ENCODE results near the gene IFIT1B.
"Not testable (repeated sequence)": the region's sequence is repeated elsewhere in the genome, so short reads cannot be mapped to it uniquely, and the experiment has no call there.

Gene IFIT1B

DNA sequence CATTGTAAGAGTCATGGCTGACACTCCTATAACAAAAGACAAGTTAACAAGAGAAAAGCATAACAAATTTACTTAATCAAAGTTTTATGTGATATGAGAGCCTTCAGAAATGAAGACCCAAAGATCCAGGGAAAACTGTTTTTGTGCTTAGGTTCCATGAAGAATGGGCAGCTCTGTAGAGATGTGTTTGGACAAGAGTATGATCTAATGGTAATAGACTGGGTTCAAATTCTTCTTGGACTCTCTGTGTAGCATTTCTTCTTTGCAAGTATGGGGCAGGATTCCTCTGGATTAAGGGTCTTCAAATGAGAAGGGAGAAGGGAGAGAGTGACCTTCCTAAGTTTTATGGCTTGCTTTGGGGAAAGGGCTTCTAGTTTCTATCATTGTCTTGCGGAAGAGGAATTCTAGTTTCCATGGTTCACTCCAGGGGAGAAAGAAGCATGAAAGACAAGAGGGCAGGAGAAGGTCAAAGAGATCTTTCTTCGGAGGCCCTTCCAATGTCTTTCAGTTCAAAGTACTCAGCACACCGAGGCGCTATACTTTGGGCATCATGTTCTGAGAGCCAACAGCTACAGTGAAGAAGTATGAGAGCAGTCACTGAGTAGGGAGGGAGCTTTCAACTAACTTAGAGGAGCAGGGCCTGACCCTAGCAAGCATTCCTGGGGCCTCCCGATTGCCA is 34.6 kb upstream of the IFIT1B start:
- Mint-ChIP-seq H3K4me1 (ENCODE audit: low read depth) (peaks cover 26% of the 10 kb centered on the region), H3K27ac (no peak overlapping the region), H3K9me3 (no peaks in the 10 kb centered on the region)

DNA sequence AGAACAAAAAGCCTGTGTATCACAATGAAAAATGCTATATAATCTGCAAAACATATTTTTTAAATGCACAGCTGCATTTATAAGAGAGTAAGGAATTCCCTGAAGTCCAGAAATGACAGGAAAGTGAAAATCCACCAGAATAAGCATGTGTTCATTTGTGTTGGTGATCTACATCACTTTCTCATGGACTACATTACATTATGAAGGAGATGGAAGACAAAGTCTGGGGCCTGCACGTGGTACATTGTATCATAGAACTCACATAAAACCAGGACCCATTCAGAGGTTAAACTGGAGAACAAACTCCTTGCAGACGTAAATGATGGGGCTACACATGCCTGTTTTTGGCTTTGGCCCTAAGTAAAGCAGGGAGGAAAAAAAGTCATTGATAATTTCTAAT is 33.7 kb upstream of the IFIT1B start:
- Mint-ChIP-seq H3K4me3 (no peak overlapping the region), H3K4me1 (ENCODE audit: low read depth) (peaks cover 33% of the 10 kb centered on the region), H3K27me3 (peaks cover 3% of the 10 kb centered on the region), H3K27ac (no peak overlapping the region), H3K9me3 (no peaks in the 10 kb centered on the region), H3K36me3 (ENCODE audit: low read depth) (no peaks in the 10 kb centered on the region)
- intact Hi-C loops (cut with micrococcal nuclease), result no loop called here

More for the DNA sequence above, 34.6 kb upstream of the IFIT1B start:
- Mint-ChIP-seq H3K36me3 (ENCODE audit: low read depth) (no peaks in the 10 kb centered on the region), H3K4me3 (no peak overlapping the region), H3K27me3 (peaks cover 3% of the 10 kb centered on the region)
- intact Hi-C loops (cut with micrococcal nuclease), result no loop called here

- H3K4me3 Mint-ChIP-seq, result no peak overlapping the region
These were observed 32.4 kb upstream of the IFIT1B start for GRCh38 chr10:89345367-89346000.

DNA sequence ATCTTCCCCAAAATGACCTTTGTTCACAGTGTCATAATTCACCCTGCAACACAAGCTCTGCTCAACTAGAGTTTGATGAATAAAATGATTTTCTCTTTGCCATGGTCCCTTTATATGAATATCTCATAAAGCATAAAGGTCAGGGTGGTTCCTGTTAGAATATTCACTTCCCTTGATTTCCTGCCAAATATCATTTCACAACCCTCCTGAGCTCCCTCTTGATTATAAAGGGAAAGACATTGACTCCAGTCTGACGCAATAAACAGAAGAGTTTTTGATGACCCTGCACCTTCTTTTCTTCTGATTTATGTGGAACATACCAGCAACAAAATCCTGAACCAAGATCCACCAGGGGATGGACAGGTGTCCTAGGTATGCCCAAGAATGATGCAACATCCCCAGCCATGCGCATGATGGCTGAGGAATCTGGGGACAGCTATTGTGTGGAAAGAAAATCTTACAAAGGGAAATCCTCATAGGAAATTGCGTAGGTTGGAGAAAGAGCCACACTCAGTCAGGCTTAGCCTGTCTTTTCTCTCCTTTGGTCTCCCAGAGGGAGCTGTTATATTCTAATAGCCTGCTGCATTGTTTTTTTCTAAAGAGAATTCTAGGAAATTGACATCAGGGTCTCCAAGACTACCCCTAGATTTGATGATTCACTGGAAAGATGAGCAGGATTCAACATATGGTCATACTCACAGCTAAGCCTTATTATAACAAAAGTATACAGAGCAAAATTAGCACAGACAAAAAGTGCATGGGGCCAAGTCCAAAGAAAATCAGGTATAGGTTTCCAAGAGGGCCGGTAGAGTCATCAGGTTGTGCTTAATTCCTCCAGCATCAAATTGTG is 31.2 kb upstream of the IFIT1B start:
- Mint-ChIP-seq H3K27ac (no peak overlapping the region), H3K36me3 (ENCODE audit: low read depth) (no peaks in the 10 kb centered on the region), H3K9me3 (no peaks in the 10 kb centered on the region), H3K4me1 (ENCODE audit: low read depth) (peaks cover 58% of the 10 kb centered on the region), H3K4me3 (no peak overlapping the region), H3K27me3 (peaks cover 3% of the 10 kb centered on the region)
- intact Hi-C loops (cut with micrococcal nuclease), result no loop called here

More at GRCh38 chr10:89345367-89346000, 32.4 kb upstream of the IFIT1B start:
- H3K4me1 Mint-ChIP-seq (ENCODE audit: low read depth), result peaks cover 47% of the 10 kb centered on the region
- H3K27ac Mint-ChIP-seq, result no peak overlapping the region
- no peaks in the 10 kb centered on the region for H3K9me3 Mint-ChIP-seq
- intact Hi-C loops (cut with micrococcal nuclease), result no loop called here
- H3K36me3 Mint-ChIP-seq (ENCODE audit: low read depth), result no peaks in the 10 kb centered on the region
- peaks cover 3% of the 10 kb centered on the region for H3K27me3 Mint-ChIP-seq

DNA sequence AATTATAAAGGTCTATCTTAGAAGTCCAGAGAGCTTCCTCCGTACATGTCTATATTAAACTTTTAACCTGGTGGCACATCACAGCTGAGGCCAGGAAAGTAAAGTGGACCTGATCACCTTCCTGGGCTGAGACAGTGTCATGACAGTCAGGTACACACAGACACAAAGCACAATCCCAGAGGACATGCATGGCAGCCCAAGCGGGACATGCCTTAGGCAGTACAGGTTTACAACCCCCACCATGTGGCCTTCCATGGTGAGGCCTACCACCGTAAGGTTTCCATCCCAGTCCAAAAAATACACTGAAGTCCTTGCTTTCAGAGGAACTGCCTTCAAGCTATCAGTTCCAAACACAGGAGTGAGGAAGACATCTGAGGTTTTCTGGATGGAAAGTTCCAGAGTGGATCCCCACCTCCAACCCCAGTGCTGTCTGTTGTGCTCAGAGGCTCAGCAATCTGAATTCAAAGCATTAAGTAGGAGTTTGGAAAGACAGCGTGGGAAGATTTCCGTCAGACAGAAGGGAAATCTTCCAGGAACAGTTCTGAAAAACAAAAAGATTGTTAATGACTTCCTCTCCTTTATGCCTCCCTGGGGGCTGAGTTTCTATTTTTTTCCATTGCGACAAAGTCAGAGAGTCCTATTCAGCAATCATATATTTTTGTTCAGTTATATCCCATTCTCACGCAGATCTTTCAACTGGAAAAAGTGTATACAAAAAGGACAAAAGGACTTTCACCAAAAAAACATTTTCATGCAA is 30.0 kb upstream of the IFIT1B start:
- intact Hi-C loops (cut with micrococcal nuclease), result no loop called here
- Mint-ChIP-seq H3K36me3 (ENCODE audit: low read depth) (no peaks in the 10 kb centered on the region), H3K9me3 (no peaks in the 10 kb centered on the region), H3K27ac (no peak overlapping the region), H3K4me3 (no peak overlapping the region), H3K4me1 (ENCODE audit: low read depth) (peaks cover 71% of the 10 kb centered on the region), H3K27me3 (peaks cover 3% of the 10 kb centered on the region)

- Mint-ChIP-seq H3K27ac (no peak overlapping the region), H3K4me3 (no peak overlapping the region), H3K4me1 (ENCODE audit: low read depth) (peaks cover 72% of the 10 kb centered on the region), H3K27me3 (peaks cover 1% of the 10 kb centered on the region), H3K36me3 (ENCODE audit: low read depth) (no peaks in the 10 kb centered on the region), H3K9me3 (no peaks in the 10 kb centered on the region)
- intact Hi-C loops (cut with micrococcal nuclease), result no loop called here
These were observed 29.4 kb upstream of the IFIT1B start for GRCh38 chr10:89348481-89348880.

DNA sequence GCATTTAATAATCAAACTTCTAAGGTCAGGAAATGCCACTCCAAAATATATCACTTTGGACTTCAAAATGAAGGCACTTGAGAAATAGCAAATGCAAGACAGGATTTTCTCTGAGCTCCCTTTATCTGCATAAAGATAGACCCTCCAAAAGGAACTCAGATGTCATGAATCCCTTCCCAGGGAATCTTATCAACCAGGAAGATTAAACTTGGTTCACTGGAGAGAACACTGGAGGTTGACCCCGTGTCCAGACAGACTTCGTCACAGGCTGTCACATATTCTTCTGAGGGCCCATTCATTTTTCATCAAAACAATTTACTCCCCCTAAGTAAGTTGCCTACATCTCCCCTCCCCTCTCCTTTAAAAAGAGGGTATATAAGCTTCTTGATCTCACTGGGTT is 28.9 kb upstream of the IFIT1B start:
- Mint-ChIP-seq H3K27ac (no peak overlapping the region), H3K9me3 (no peaks in the 10 kb centered on the region), H3K27me3 (no peaks in the 10 kb centered on the region)

DNA sequence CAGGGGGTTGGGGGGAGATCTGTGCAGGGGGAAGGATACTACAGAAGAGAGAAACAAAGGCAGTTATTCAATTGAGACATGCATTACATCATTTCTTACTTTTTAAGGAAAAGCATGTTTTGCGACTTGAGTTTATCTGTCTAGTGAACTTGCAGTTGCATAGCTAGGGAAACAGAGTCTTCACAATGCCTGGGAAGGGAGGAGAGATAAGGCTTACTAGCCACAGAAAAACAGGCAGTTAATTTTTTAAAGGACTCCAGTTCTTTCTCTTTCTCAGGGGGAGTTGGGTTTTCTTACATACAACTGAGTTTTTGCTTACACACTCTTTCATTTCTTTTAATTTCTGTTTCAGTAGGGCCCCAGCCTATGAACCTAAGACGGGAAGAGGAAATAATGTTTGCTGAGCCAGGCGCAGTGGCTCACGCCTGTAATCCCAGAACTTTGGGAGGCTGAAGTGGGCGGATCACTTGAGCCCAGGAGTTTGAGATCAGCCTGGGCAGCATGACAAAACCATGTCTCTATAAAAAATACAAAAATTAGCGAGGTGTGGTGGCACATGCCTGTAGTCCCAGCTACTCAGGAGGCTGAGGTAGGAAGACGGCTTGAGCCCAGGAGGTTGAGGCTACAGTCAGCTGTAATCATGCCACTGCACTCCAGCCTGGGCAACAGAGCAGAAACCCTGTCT is 27.1 kb upstream of the IFIT1B start:
- H3K9me3 Mint-ChIP-seq; H3K4me3 Mint-ChIP-seq; H3K36me3 Mint-ChIP-seq (ENCODE audit: low read depth); H3K27me3 Mint-ChIP-seq; intact Hi-C loops (cut with micrococcal nuclease): not testable (repeated sequence)
- Mint-ChIP-seq H3K27ac (peak overlapping the region; percentile 73), H3K4me1 (ENCODE audit: low read depth) (peaks cover 67% of the 10 kb centered on the region)

More for the DNA sequence above, 28.9 kb upstream of the IFIT1B start:
- intact Hi-C loops (cut with micrococcal nuclease), result no loop called here
- peaks cover 72% of the 10 kb centered on the region for H3K4me1 Mint-ChIP-seq (ENCODE audit: low read depth)
- H3K4me3 Mint-ChIP-seq, result no peak overlapping the region
- H3K36me3 Mint-ChIP-seq (ENCODE audit: low read depth), result no peaks in the 10 kb centered on the region

- Mint-ChIP-seq H3K9me3 (no peaks in the 10 kb centered on the region), H3K27ac (peak overlapping the region; percentile 73), H3K27me3 (no peaks in the 10 kb centered on the region), H3K4me3 (no peak overlapping the region), H3K4me1 (ENCODE audit: low read depth) (peaks cover 61% of the 10 kb centered on the region), H3K36me3 (ENCODE audit: low read depth) (no peaks in the 10 kb centered on the region)
- intact Hi-C loops (cut with micrococcal nuclease), result no loop called here
These were observed 26.5 kb upstream of the IFIT1B start for GRCh38 chr10:89351412-89351779.

GRCh38 chr10:89351780-89352597 is 25.9 kb upstream of the IFIT1B start:
- H3K27me3 Mint-ChIP-seq, result no peaks in the 10 kb centered on the region
- no peaks in the 10 kb centered on the region for H3K9me3 Mint-ChIP-seq
- H3K4me3 Mint-ChIP-seq, result no peak overlapping the region
- peak overlapping the region; percentile 73 for H3K27ac Mint-ChIP-seq
- H3K36me3 Mint-ChIP-seq (ENCODE audit: low read depth), result no peaks in the 10 kb centered on the region
- peaks cover 55% of the 10 kb centered on the region for H3K4me1 Mint-ChIP-seq (ENCODE audit: low read depth)
- intact Hi-C loops (cut with micrococcal nuclease), result no loop called here

- intact Hi-C loops (cut with micrococcal nuclease), result no loop called here
- Mint-ChIP-seq H3K27me3 (no peaks in the 10 kb centered on the region), H3K4me1 (ENCODE audit: low read depth) (peaks cover 50% of the 10 kb centered on the region), H3K27ac (no peak overlapping the region), H3K9me3 (no peaks in the 10 kb centered on the region), H3K4me3 (no peak overlapping the region), H3K36me3 (ENCODE audit: low read depth) (no peaks in the 10 kb centered on the region)
These were observed 25.1 kb upstream of the IFIT1B start for GRCh38 chr10:89352802-89353201.

DNA sequence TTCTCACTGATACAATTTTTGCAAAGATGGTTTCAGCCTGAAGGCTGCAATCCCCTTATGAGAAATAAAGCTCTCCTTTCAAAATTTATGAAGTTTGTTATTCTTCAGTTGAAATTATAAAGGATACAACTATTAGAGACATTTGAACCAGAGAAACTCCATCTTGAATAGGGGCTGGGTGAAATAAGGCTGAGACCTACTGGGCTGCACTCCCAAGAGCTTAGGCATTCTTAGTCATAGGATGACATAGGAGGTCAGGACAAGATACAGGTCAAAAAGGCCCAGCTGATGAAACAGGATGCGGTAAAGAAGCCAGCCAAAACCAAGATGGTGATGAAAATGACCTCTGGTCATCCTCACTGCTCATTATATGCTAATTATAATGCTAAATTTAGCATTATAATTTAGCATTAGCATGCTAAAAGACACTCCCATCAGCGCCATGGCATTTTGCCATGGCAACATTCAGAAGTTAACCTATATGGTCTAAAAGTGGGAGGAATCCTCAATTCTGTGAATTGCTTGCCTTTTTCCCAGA is 22.4 kb upstream of the IFIT1B start:
- no peaks in the 10 kb centered on the region for H3K27me3 Mint-ChIP-seq
- H3K36me3 Mint-ChIP-seq (ENCODE audit: low read depth), result no peaks in the 10 kb centered on the region
- H3K4me1 Mint-ChIP-seq (ENCODE audit: low read depth), result peaks cover 25% of the 10 kb centered on the region
- H3K4me3 Mint-ChIP-seq, result no peak overlapping the region
- no peaks in the 10 kb centered on the region for H3K9me3 Mint-ChIP-seq
- no peak overlapping the region for H3K27ac Mint-ChIP-seq
- intact Hi-C loops (cut with micrococcal nuclease), result no loop called here
